Mucosa of gallbladder (tissue), 1 donor: ENCODE results near the gene IL1B. TPM values are rescaled to one million over a fixed set of nuclear protein-coding genes. Genes with fewer than 3 reads are reported as not detected.
"Not testable (repeated sequence)": the region's sequence is repeated elsewhere in the genome, so short reads cannot be mapped to it uniquely, and the experiment has no call there.

ENCODE experiments used
- DNase-seq: peaks from one replicate; pipeline ENCODE4 v3.0.0-alpha.2; 2020; ENCODE audit warnings: low spot score
- total RNA-seq: library from RNA; stranded (reverse); gene quantifications from one replicate; pipeline ENCODE4 v1.2.1, GENCODE V29; 2021
- donor health status: DM: no; HTN: no; CAD: no.

IL1B gene
- total RNA-seq, 1 donor from 2014 or later, result 33.2 TPM

GRCh38 chr2:112850588-112850987, 14.0 kb upstream of the IL1B start:
- no peak for DNase-seq

- no peak for DNase-seq
Measured at GRCh38 chr2:112849956-112850355, 13.4 kb upstream of the IL1B start.

DNA sequence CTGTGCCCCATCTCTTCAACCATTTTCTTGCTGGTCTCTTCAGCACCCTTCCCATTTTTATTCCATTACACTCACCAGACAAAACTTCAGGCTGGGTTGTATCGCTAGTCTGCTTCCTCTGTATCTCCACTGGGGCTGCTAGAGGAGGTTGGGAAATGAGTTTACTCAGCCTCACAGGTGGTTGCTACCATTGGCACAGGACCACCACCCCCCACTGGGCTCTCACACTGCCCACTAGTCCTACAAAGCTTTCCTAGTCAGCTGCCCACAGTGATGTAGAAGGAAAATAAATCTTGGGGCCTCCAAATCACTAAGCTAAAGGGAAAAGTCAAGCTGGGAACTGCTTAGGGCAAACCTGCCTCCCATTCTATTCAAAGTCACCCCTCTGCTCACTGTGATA, 12.3 kb upstream of the IL1B start:
- DNase-seq, result no peak

DNA sequence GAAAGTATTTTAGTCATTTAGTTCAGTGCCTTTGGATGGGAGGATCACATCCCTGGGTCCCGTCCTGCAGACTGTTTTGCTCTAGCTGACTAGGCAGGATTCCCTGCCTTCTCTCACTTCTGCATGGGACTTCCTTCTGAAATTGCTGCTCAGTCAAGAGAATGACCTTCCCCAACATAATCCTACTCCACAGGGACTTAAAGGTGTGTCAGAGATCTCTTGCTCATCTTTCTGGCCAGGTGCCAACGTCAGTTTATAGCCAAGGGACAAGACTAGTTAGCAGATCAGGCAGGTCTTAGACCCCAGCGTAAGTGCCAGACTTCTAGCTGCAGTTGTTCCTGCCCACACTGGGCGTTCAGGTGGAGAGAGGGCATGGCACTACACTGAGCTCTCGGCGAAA, 9.5 kb upstream of the IL1B start:
- no peak for DNase-seq

- DNase-seq, result no peak
Measured at GRCh38 chr2:112843836-112844235, 7.3 kb upstream of the IL1B start.

- no peak for DNase-seq
Measured at GRCh38 chr2:112843288-112843687, 6.7 kb upstream of the IL1B start.

- no peak for DNase-seq
Measured at GRCh38 chr2:112841295-112842044, 4.9 kb upstream of the IL1B start.

GRCh38 chr2:112840068-112840445, 3.5 kb upstream of the IL1B start:
- DNase-seq, result no peak

DNA sequence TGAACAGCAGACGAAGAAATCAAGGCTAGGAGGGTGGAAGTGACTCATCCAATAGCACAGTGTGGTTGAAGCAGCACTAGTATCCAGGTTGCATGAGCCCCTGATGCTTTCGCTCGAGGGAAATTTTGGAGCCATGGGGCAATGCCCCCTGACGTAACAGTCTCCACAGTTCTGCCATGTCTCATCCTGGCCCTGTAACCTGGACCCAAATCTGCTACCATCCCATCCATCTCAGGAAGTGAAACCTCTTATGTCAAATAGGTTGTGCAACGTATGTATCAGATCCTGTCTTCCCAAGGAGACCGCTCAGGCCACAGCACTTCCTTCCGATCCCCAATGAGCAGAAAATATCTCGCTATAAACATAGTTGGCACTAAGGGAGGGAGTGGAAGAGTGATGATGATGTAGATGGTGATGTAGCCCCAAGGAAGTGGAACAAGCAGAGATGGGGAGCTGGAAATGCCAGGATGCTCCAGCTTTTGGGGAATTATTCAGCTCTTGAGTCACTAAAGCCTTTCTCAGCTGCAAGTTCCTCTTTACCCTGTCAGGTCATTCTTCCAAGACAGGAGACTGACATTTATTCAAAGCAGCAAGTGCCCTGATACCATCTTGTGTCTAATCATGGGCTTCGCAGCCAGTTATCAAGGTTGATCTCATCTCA, 3.0 kb upstream of the IL1B start:
- no peak for DNase-seq

DNA sequence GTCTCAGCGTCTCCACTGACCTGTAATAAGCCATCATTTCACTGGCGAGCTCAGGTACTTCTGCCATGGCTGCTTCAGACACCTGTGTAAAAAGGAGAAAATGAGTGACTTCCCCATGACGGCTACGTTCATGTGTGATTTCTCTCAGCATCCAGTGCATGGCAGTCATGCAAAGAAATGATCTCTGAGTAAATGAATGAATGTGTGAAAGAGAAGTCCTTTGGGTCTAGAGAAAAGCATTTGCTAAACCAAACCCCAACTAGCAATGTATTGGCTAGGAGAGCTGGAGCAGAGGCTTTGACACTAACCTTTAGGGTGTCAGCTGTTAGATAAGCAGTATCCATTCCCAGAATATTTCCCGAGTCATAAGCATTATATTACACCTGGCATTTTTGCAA, 417 bp downstream of the IL1B start:
- DNase-seq, result no peak

GRCh38 chr2:112835536-112836162, 930 bp downstream of the IL1B start:
- no peak for DNase-seq

DNA sequence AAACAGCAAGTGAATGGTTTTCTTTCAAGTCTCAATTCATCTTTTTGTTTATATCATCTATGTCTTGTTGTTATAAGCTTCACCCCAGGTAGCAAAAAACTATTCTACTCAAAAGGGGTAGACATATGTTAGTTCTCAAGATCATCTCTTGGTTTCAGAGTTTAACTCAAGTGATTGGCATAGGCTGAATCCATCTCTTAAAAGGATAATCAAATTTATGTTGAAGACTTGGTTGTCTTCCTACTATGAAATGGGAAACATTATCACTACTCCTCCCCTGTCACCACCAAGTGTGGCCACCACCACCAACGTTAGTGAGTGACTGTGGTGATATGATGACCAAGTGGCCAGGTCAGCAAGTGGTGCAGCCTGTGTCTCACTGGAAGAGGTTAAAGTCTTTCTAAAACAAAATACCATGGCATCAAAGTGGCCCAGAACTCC, 1.5 kb downstream of the IL1B start:
- no peak for DNase-seq

DNA sequence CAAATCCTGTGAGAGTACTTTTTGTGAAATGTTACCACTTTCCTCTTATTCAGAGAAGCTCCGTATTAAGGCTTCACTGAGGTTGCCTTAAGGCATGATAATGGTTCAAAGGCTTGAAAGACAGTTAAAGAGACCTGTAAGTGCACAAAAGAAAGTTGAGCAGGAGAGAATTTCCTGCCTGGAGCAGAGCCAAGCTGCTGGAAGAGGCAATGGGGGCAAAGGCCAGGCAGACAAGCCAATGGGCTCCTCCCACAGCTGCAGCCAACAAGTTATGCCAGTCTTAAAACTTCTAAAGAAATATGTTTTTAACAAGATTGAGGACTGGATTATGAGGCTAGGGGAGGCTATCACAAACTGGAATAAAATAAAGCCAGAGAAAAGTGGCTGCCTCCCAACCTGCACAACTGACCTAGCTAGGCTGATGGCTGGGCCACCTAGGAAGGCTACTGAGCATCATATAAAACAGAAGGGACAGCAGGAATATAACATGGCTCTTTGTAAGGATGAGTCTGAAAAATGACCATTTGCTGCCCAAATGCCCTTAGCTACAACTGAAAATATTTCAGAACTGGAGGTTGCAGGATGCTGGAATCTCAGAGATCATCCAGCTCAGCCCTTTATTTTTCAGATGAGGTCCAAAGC, 2.1 kb downstream of the IL1B start:
- peak; percentile 81 for DNase-seq

GRCh38 chr2:112833976-112834375, 2.6 kb downstream of the IL1B start:
- DNase-seq, result no peak

DNA sequence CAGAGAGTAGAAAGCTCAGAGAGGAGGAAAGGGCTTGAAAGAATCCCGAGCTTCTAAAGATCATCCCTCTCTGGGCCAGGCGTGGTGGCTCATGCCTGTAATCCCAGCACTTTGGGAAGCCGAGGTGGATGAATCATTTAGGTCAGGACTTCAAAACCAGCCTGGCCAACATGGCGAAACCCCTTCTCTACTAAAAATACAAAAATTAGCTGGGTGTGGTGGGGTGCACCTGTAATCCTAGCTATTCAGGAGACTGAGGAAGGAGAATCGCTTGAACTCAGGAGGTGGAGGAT, 3.0 kb downstream of the IL1B start:
- not testable (repeated sequence) for DNase-seq

DNA sequence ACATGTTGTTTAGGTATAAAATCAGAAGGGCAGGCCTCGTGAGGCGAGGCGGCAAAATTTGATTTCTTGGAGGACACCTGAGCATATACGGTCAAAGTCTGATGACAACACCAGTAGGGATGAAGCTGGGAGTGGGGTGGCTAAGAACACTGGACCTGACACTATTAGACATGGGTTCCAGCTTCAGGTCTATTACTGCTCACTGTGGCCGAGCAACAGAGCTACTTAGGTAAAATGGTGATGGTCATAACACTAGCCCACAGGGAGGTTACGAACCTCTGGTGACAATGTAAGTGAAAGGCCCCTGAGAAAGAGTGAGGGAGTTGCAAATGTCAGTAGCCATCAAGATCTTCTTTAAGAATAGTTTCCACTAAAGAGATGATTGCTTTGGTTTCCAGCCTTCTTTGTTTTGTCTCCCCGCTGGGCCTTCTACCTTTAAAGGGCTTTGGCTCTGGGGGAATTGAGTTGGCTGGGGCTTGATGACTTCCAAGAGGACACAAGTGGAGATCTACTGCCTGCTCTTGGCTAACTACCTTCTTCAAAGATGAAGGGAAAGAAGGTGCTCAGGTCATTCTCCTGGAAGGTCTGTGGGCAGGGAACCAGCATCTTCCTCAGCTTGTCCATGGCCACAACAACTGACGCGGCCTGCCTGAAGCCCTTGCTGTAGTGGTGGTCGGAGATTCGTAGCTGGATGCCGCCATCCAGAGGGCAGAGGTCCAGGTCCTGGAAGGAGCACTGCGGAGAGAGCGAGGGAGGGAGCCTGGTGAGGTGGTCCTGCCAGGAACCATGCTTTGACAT, 3.5 kb downstream of the IL1B start:
- DNase-seq, result no peak

DNA sequence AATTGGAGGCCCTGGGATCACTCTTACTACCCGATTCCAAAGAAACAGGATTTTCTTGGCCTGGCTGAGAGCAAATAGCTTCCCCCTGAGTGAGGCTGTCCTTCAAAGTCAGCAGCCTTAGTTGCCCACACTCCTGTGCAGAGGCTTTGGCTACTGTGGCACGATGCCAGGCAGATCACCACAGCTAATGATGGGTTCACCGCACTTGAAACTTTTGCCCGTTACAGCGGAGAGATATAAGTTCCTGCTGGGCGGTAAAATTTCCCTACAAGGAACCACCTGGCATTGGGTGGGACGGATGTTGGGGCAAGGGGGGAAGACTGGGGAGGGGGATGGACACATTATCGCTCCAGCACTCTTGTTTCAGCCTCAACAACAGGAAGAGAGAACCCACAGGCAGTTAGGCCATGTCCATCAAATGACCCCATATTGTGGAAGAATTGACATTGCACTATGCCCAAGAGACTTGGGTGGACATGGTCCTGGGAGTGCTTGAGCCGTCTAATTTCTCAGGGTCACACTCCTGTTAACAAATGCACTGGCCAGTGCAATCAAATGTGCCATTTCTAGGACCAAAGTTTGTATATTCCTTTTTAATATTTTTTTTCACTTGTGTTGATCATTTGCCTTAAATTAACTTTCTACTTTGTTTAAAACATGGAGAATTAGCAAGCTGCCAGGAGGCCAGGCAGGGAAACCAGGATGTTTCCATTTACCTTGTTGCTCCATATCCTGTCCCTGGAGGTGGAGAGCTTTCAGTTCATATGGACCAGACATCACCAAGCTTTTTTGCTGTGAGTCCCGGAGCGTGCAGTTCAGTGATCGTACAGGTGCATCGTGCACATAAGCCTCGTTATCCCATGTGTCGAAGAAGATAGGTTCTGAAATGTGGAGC, 4.4 kb downstream of the IL1B start:
- no peak for DNase-seq

GRCh38 chr2:112831513-112831845, 5.1 kb downstream of the IL1B start:
- peak; percentile 35 for DNase-seq

DNA sequence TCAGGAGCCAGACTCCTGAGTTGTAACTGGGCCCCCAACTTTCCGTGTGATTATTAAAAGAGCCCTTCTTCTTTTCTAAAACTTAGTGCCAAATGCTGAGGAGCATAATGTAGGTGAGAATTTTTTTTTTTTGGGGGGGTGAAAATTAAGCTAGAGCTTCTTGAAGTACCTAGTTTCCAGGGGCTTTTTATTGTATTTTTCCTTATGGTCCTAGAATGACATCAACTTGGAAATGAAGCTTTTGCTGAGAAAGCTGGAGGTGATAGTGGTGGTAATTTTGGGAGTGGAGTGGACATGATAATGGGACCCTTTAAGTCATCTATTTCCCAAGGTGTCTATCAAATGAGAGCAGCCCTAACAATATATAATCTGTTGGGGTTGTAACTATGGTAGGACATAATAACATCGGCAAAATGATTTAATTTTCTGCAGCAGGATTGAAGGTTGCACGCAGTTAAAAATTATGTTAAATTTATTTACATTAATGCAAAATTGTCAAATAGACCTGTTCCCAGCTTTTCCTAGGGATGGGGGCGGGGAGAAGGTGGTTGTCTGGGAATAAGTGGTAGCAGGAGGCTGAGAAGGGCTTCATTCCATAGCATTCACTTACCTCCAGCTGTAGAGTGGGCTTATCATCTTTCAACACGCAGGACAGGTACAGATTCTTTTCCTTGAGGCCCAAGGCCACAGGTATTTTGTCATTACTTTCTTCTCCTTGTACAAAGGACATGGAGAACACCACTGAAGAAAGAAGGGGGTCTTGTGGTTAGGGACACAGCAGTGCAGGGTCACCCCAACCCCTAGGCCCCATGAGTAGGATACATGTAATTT, 5.7 kb downstream of the IL1B start:
- DNase-seq, result no peak
